NCI-H2081 (cell line): ENCODE measurements around the gene THAP11.

ENCODE experiments used
- DNase-seq, 2 experiments: peaks; one replicate each; lab custom pipeline; 2025; lab: John Stamatoyannopoulos, UW

THAP11 gene

DNA sequence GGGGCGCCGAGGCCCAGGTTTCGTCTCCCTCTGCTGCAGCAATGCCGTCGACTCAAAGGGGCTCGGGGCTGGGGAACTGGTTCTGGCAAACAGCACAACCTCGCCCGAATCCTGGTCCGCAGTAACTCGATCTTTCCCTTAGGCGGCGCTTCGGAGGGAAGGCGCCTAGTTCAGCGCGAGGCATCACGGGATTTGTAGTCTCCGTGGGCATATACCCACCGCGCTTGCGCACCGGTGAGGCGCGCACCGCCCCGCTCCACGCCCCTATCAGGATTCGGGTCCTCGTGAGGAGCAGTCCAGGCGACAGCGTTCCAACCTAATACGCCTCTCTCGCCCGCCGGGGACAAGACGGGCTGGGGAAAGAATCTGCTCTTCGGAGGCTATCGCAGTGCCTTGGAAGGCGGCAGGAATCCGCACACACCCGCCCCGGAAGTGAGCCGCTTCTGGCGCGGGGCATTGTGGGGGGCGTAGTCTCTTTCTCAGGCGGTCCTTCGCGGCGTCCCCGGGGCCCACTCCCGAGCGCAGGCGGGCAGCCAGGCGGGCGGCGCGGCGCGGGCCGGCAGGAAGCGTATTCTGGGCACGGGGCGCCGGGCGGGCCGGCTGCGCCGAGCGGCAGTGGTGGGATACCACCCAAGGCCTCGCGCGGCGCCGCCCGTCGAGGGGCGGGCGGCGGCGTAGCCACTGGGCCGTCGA is at the start of gene THAP11:
Gene THAP11 (plus strand): TSS at position 505 of the 693 bp plus-strand sequence. CDS start 235 bp downstream, outside the sequence.
- DNase-seq: peak; percentile 91 to 92

- DNase-seq: no peak
These were observed 45.9 kb upstream of the THAP11 start for GRCh38 chr16:67796099-67796718.

GRCh38 chr16:67800338-67800926 is 41.7 kb upstream of the THAP11 start:
- DNase-seq: no peak

- no peak for DNase-seq
These were observed 40.9 kb upstream of the THAP11 start for GRCh38 chr16:67801241-67801640.

GRCh38 chr16:67801883-67802282 is 40.2 kb upstream of the THAP11 start:
- no peak for DNase-seq

DNA sequence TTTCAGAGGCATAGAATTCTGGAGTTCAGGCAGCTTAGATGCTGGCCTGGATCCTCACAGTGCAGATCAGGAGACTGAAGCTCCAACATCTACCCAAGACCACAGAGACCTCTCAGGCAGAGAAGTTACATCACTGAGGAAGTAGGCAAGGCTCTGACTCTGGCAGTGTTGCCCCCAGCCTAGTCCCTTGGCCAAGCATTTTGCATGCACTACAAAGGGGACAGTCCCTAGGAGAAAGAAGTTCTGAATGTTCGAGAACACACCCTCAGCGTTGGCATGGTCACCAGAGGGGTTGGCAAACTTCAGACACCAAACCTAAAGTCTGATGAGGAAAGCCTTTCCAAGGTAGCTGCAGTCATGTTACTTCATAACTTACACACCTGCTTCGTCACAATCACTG is 38.2 kb upstream of the THAP11 start:
- no peak for DNase-seq

DNA sequence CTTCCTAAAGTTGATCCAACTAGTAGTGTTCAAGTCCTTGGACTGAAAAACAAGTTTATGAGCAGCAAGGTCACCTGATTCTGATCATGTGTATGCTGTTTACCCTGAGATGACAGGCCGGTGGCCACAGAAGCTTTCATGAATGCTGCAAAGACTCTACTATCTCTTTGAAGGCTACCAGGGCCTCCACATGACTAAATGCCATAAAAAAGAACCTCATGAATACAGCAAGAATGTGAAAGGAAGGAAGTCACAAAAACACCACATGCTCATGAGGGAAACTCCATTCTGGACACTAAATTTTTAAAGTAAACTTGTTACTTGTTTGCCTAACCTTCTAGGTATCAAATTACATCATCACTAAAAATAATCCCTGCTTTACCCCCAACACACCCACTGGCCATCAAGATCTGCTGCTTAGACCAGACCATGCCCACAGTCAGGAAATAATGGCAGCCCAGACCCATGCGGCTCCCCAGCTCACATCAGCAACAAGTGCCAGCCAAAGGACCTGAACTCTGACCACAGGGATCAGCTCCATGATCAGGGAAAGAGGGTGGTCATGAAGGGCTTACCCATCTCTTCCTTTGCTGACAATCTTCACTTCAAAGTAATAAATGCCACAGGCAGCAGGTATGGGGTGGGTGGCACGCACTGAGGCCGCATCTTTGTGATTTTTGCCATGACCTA is 37.1 kb upstream of the THAP11 start:
- DNase-seq: no peak

GRCh38 chr16:67805718-67806427 is 36.2 kb upstream of the THAP11 start:
- no peak for DNase-seq

GRCh38 chr16:67806428-67807147 is 35.5 kb upstream of the THAP11 start, which contains the start of the genes RANBP10 and TSNAXIP1:
Gene RANBP10, minus strand, starts transcription at chr16:67806560. Its CDS starts 24 bp downstream, at chr16:67806536.
Gene TSNAXIP1, plus strand, starts transcription at chr16:67806889. Its CDS starts 261 bp downstream, at chr16:67807150.
- DNase-seq: peak; percentile 95 to 98

DNA sequence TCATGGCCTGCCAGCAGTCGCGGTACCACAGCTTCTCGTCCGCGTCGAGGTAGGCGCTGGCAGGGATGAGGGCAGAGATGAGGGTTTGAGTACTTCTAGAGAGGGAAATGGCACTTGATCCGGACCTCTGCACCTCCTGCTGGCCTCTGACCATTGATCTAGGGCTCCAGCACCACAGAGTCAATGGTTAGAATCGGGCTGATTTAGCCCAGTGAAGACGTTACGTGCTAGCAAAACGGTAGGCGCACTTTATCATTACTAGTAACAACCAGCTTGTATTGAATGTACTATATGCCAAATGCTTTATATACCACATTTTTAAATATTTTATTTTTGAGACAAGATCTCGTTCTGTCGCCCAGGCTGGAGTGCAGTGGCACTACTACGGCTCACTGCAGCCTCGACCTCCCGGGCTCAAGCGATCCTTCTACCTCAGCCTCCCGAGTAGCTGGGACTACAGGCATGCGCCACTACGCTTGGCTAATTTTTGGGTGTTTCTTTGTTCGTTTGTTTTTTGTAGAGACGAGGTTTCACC is 34.9 kb upstream of the THAP11 start:
- DNase-seq: no peak

DNA sequence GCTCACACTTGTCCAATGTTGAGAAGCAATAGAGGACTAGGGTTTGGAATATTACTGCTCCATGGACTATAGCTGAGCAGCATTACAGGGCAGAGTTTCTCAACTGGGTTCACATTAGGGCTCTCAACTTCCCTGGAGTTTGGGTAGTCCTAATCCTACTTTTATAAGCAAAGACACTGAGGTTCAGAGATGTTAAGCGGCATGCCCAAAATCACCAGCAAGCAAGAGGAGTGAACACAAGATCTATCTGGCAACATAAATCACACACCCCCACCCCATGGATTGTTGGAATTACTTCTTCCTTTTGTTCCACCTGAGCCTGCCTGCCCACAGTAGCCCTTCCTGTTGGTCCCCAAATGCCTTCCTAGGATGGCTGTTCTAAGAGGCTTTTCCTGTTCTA is 30.2 kb upstream of the THAP11 start:
- no peak for DNase-seq

GRCh38 chr16:67814567-67814966 is 27.6 kb upstream of the THAP11 start:
- DNase-seq: peak; percentile 18 to 42

- DNase-seq: no peak
These were observed 21.4 kb upstream of the THAP11 start for GRCh38 chr16:67820608-67821259.

DNA sequence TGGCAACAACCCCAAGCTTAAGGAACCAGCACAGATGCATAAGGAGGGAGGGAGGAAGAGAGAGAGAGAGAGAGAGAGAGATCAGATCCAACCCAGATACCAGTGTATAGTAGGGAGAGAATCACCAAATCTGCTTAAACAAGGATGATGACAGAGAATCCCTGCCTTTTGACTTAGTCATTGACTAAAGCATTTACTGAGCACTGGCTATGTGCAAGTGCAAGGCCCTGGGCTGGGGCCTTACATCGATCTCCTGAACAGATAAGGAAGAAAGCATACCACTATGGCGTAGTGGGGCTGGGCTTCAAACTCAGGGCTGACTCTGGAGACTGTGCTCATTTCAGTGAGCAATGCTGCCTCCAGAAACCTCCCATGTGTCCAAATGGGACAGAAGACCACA is 19.6 kb upstream of the THAP11 start:
- DNase-seq: no peak

- DNase-seq: no peak
These were observed 17.0 kb upstream of the THAP11 start for GRCh38 chr16:67825119-67825518.

DNA sequence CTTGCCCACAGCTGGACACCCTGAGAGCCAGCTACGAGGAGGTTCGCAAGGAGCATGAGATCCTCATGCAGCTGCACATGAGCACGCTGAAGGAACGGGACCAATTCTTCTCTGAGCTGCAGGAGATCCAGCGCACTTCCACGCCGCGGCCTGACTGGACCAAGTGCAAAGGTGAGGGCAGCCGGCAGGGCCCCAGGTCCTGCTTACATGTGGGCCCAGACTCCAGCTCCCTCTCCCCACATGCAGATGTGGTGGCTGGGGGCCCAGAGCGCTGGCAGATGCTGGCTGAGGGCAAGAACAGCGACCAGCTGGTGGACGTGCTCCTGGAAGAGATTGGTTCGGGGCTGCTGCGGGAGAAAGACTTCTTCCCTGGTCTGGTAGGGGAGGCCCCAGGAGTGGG is 16.2 kb upstream of the THAP11 start:
- DNase-seq: no peak

GRCh38 chr16:67828651-67829050 is 13.5 kb upstream of the THAP11 start:
- no peak for DNase-seq

DNA sequence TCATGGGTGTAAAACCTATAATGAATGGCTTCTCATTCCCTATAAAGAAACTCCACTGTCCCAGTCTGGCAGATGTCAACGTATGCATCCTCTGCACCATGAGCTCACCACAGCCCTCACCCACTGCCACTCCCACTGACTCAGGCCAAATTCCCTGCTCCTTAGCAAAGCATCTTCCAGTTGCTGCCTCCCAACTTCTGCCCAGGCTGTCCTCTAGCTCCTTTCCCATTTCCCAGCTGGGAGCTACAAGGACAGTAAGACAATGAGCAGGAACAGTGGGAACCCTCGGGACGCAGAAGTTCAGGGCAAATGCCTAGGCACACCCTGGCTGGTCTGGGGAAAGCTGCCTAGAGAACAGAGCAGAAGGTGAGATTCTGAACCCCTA is 9.1 kb upstream of the THAP11 start:
- DNase-seq: no peak

DNA sequence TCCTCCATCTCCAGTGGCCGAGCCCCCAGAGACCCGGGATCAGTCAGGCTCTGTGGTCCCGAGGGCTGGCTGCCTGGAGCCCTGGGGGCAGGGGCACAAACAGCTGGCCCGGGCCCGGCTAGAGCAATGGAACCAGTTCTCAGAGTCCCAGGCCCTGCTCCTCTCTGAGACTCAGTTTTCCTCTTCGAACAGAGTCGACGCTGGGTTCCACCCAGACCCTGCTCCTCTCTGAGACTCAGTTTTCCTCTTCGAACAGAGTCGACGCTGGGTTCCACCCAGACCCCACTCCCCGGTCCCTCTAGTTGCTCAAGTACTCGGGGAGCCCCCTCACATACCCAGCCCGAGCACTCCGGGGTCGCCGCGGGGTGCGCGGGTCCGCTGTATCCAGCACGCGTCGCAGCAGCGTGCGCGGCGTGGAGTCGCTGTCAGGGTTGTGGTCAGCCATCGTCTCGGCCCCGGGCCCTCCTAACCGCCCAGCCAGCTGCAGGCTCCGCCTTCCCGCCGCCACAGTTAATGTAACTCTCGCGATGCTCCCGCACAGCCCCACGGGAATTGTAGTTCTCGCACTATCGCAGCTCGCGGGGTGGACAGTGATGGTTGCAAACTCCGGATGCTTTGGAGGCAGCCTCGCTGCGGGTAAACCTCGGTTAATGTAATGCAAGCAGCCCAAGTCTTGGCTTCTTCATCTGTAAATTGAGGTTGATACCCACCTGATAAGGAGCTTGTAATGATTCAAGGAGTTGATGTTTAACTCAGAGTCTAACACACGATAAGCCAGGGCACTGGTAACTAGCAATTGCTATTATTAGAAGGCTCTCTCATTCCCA is 8.5 kb upstream of the THAP11 start:
- DNase-seq: peak; percentile 73 to 81

- no peak for DNase-seq
These were observed 7.9 kb upstream of the THAP11 start for GRCh38 chr16:67834242-67834614.
